ENCODE data around the gene SLC30A2.
A peak's percentile ranks its signal among the peaks of the same experiment; 100 is the strongest.

Gene SLC30A2

DNA sequence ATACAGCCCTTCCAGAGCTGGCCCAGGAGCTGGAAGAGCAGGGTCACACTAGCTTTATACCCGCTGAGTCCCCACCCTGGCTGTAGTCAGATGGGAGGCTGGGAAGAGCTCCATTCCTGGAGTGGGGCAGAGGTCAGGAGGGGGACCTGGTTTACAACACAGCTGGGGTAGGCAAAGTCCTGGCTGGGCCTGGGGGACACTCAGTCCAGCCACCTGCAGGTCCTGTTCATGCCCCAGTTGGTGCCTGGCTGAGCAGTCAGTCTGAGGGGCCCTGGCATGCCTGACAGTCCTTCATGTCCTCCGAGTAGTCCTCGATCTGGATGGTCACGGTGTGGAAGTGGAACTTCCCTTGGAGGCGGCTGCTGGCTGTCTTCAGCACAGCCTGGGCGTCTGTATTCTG lies 7.0 kb downstream of the SLC30A2 start:
- no peak for DNase-seq (ENCODE audit: low read depth in 3 of 3)

DNA sequence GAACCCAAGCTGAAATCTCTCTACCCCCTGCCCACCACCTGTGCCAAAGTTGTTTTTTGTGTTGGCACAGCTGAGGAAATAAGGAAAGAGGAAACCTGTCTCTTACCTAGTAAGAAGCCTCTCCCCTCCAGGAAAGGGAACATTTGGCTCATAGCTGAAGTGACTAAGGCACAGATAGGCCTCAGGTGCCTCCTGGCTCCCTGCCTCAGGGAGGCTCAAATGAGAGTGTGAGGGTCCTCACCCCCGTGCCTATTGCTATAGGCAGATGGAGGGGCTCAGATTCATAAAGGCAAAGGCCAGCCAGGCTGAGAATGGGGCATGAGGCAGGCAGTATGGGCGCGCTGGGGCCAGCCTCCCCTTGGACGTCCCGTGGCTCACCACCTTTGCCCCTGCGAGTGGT lies 7.4 kb downstream of the SLC30A2 start:
- no peak for DNase-seq (ENCODE audit: low read depth in 3 of 3)

DNA sequence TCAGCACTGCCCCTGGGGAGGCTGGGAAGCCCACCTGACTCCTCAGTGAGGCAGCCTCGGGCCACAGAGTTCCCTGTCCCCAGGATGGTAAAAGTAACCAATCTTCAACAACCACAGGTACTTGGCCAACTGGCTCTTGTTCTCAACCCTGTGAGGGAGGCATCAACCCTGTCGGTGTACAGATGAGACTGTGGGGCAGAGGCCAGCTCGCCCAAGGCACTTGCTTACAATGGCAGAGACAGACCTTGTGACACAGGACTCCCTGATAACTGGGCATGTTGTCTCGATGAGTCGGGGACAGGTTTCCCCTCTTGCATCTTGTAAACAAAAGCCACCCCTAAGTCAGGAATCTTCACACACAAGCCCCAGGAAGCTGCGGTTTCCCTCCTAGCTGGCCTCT lies 8.0 kb downstream of the SLC30A2 start:
- DNase-seq (ENCODE audit: low read depth in 3 of 3) = no peak

DNA sequence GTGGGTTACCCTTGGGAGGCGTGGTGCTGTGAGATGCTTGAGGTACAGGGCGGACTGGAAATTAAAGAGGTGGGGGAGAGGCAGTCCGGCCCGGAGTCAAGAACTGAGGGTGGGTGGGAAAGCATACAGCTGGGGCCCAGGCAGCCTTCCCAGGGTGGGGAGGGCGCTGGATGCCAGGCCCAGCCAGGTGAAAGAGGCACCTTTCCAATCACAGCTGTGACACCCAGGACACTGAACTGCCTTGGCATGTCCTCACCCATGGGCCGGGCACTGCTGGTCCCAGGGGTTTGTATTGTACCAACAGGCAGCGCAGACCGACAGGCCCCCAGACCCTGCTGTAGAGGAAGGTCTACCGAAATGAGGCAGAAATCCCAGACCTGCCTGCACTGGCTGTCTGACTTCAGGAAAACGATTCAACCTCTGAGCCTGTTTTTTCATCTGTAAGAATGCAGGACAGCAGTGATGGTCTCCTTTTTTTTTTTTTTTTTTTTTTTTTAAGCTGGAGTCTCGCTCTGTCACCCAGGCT lies 9.1 kb downstream of the SLC30A2 start:
- DNase-seq (ENCODE audit: low read depth in 3 of 3) = no peak

DNA sequence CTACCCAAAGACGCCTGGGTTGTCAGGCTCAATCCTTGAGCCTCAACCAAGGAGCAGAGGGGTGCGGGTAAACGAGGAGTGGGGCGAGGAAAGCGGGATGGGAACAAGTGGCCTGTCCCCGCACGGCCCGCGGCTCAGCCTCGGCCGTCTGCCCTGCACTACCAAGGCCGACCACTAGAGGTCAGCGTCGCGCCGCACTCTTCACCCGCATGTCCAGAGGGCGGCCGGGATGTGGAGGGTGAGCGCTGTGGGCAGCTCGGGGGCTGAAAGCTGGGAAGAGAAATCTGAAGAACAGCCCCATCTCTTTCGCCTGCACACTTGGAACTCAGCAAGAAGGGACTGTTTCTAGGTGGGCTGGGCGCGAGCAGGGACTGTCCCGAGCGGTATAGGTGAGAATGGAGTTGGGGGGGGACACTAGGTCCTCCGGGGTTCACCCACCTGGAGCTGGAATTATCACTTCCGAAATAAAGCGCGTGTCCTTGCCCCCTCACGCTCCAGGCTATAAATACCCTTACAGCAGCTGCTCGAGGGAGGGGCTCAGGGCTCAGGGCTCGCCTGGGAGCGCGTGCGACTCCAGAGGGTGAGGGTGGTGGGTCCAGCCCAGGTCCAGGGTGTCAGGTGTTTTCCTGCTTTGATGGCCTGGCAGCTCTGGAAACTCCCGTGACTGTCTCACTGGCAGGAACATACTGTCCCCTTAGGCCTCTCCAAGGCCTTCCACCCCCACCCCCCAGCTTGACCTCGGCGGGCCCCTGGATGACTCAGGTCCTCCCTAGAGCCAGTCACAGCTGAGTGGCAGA lies 9.8 kb downstream of the SLC30A2 start:
- DNase-seq (ENCODE audit: low read depth in 3 of 3) = peak; percentile 48 to 69 (median 53)

DNA sequence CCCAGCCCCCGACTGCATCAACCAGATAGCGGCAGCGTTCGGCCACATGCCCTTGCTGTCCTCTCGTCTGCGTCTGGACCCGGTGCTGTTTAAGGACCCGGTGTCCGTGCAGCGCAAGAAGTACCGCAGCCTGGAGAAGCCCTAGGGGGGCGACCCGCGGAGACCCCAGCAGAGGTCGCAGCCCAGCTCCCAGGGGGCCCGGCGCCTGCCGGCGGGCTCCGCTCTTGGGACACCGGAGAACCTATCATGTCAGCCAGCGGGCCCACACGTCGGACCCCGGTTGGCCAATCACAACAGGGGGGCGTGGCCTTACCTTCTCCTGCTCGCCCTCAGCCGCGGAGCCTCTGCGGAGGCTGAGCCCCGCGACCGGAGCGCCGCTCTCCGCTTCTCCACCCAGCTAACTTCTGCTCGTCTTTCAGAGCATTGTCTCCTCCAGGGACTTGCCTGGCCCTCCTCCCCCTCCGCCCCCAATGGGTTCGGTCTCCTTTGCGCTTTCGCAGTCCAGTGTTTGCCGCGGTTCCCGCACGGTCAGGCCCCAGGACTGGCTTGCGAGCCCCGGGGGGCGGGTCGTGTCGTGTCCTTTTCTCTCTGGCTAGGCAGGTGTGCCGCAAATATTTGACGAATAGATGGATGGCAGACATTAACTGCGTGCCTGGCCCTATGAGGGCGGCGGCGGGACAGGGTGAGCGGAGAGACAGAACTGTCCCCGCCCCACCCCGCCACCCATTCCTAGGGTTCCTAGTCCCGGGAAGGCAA lies 10.5 kb downstream of the SLC30A2 start:
- peak; percentile 82 to 96 (median 86) for DNase-seq (ENCODE audit: low read depth in 3 of 3)

DNA sequence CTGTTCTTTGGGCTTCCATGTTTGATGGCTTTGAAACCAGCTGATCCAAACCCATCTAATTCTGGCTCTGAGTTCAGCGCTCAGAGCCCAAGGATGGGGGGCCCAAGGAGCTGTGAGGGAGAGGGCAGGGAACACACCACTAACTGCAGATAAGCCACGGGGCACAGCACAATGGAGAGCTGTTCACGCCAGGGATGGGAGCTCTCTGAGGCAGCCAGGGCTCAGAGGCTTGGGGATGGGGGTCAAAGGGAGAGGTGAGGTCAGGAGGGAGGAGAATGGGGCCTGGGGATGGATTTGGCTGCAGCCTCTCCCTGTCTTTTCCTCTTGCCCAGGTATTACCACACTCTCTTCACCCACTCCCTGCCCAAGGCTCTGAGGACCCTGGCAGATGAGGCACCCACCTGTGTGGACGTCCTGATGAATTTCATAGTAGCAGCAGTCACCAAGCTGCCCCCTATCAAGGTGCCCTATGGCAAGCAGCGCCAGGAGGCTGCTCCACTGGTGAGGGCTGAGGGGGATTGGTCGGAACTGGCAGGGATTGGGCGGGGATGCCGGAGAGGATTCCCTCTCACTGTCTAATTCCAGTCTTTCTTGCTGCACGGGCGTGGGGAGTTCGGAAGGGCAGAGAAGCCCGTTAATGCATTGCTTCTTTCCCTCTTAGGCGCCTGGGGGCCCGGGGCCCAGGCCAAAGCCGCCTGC lies 11.3 kb downstream of the SLC30A2 start:
- DNase-seq (ENCODE audit: low read depth in 3 of 3) = no peak

DNA sequence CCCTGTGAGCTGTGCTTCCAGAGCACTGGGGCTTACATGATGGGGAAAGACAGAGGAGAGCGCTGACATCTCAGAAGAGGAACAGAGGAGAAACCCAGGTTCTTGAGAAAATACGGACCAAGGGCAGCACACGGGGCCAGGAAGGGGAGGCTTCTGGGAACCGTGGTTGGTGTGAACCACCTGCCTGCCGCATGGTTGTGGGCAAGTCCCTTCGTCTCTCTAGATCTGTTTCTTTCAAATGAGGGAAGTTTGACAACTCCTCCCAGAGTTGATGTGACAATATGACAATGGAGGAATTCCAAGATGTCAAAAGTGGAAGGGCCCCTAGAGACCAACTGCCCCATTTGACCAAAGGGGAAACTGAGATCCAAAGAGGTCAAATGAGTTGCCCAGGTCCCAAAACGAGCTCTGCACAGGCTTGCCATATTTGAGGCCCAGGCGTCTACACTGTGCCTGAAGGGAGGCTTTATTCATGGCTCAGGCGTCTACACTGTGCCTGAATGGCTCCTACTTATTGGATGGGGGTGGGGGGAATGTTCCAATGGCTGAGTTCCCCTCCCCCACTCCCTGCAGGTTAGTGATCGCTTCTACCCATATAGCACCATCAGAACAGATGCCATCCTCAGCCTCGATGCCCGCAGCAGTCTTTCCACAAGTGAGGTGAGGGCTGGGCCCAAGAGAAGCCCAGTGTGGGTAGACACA lies 13.1 kb downstream of the SLC30A2 start:
- DNase-seq (ENCODE audit: low read depth in 3 of 3) = no peak

DNA sequence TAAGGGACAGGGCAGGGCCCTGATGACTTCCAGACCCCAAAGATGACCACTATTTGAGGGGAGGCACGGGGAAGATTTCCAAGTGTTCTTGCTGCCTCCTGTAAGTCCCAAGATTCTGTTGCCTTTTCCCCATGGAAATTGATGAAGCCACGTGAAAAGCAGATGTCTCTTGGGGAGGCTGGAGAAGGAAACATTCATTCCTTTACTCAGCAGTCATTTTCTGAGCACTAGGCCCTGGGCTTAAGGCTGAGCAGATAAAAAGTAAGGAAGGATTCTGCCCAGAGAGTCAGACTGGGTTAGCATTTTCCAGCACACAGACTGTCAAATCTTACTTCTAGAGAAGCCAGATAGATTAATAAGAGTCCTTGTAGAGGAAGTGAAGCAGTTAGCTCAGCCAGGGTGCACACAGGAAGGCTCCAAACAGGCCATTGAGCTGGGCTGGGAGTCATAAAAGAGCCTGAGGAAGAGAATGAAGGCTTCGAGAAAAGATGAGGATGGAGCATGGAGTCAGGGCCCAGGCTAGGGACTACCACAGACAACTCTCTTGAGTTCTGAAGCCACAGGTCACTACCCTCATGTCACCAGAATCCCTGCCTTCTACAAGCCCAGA lies 14.2 kb downstream of the SLC30A2 start:
- DNase-seq (ENCODE audit: low read depth in 3 of 3) = no peak

DNA sequence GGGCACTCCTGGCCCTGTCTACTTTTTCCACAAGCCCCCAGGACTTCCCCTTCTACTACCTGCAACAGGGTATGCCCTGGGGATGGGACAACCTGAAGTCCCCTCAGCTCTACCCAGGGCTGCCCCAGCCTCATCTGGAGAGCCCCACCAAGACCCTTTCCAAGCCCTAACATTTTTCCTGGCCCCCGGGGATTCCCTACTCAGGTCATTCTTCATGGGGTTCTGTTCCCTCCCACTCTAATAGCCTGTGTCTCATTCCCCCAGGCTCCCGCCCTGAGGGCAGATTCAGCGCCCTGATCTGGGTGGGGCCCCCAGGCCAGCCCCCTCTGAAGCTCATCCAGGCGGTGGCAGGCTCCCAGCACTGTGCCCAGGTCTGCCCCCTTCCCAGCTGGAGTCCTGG lies 14.7 kb downstream of the SLC30A2 start:
- no peak for DNase-seq (ENCODE audit: low read depth in 3 of 3)

DNA sequence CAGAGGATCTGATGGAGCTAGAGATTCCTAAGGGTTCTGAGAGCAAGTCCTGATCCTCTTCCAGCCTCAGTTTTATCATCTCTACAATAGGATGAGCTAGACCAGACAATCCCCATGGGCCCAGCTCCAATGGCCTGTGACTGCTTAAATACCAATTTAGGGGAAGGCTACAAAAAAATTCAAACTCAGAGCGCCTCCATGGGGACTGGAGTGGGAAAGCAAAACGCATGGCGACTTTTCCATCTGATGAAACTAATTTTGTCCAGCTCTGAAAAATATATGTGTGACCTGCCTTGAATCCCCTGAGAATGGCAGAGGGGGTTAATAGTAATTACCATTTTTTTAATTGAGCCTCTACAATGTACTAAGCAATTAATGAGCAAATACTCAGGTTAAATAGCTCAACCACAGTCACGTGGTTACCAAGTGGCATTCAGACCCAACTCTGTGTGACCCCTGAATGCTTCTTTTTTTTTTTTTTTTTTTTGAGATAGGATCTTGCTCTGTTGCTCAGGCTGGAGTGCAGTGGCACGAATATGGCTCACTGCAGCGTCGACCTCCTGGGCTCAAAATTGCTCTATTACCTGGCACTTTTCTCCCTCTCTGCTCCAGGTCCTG lies 15.9 kb downstream of the SLC30A2 start:
- no peak for DNase-seq (ENCODE audit: low read depth in 3 of 3)

DNA sequence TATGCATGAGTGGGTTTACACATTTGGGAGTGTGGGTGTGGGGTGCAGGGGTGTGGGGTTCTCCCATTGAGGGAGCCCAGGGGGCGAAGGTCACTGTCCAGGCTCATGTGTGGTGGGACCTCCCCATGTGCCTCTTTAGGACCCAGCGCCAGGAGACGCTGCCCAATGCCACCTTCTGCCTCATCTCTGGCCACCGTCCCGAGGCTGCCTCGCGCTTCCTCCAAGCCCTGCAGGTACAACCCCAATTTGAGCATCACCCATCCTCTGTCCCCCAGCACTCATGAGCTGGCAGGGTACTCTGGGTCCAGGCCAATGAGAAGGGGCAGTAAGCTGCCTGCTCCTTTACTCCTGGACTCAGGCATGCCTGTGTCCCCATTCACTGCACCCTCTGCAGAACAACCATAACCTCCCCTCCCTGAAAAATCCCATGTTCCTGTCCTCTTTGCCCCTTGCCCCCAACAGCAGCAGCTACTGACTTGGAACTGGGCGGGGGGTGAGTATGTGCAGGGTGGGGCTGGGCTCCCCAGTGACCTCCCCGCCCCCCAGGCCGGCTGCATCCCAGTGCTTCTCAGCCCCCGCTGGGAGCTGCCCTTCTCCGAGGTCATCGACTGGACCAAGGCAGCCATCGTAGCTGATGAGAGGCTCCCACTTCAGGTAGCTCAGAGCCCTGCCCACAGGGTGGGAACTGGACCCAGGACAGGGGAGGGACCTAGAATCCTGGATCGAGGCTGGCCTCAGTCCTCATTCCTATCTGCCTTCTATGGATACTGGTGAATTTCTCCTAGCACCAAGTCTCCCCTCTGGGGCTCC lies 16.7 kb downstream of the SLC30A2 start:
- DNase-seq (ENCODE audit: low read depth in 3 of 3) = no peak

DNA sequence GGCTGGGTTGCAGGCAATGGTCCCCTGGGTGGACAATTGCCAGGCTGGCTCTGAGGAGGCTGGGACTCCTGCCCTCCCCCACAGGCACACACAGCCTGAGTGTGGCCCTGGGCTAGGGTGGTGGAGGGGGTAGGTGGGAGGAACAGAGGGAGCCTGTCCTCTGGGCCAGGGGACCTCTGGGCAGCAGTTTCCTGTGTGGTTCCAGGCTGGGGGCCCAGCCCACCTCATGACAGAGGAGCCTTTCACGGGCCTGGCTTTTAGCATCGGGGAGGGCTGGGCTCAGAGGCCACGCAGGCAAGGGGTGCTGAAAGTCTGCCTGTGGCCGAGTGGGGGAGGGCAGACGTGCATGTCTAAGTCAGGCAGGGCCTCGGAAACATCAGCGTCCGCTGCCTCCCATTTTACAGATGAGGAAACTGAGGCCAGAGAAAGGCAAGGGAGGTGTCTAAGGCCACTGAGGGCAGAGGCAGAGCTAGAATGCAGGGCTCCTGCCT lies 17.4 kb downstream of the SLC30A2 start:
- no peak for DNase-seq (ENCODE audit: low read depth in 3 of 3)

DNA sequence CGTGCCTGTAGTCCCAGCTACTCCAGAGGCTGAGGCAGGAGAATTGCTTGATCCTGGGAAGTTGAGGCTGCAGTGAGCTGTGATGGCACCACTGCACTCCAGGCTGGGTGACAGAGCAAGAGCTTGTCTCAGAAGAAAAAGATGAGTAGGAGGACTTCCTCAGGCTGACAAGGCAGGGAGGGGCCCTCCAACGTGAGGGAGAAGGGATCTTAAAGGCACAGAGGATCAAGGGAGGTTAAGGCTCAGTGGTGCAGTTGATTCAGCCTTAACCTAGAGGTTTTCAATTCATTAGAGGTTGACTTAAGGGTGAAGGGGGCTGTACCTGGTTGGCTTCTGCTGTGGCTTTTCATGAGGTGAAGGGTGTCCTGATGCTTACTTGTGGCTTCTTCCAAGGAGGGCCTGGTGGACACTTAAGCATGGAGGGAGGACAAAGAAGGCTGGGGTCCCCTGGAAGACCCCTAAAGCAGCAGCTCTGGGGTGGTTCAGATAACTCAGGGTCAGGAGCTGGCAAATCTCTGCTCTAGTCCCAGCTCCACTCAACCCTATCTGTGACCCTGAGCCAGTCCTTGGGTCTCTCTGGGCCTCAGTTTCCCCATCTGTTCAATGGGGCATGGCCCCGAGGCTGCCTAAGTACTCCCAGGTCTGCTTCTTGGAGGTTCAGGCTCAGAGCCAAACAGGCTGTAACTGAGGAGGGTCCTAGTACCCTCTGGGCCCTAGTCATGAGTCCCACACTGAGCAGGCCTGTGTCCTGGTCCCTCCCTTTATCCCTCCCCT lies 18.0 kb downstream of the SLC30A2 start:
- DNase-seq (ENCODE audit: low read depth in 3 of 3) = no peak

DNA sequence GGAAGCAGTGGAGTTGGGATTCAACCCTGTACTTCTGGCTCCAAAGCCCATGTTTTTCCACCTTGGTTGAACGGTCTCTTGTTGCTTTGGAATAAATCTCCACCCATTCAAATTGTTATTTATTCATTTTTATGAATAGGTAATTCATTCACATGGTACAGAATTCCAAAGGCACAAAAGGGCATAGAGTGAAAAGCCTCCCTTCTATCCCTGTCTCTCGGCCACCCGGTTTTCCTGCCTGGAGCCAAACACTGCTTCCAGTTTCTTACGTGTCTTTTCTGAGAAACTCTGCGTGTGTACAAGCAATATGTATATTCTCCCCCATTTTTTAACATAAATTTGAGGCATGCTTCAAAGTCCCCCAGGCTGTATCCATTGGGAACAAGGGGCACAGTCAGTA lies 20.4 kb downstream of the SLC30A2 start:
- no peak for DNase-seq (ENCODE audit: low read depth in 3 of 3)

DNA sequence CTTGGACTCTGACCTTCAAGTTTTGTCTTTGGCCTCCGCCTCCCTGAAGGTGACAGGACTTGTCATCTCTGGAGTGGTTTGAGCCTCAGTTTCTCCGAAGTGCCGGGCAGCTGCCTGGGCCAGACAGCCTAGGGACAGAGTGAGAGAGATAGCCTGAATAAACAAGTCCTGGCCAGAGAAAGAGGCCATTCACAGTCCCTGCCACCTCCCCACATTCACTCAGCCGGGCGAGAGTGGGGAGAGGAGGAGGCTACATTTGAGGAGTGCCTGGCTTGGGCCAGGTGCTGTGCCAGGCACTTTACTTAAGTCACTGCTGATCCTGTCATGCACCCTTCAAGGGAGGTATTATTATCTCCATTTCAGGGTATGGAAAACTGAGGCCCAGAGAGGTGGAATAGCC lies 20.9 kb downstream of the SLC30A2 start:
- no peak for DNase-seq (ENCODE audit: low read depth in 3 of 3)

DNA sequence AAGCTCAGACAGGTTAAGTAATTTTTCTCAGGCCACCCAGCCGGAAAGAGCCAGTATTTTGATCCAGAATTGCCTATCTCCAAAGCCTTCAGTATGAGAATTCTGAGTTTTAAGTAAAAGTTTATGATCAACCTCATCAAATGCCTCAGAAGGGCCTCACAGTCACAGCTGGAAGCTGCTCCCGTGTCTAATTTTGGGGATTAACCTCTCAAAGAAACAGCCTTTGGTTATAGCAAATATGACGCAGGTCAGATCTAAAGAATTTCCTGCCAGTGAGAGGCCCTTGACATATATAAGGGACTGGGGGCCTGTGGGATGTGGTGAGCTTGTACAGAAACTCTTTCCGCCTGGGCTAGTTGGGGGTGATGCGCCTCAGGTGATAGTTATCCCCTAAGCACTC lies 22.1 kb downstream of the SLC30A2 start:
- DNase-seq (ENCODE audit: low read depth in 3 of 3) = no peak

DNA sequence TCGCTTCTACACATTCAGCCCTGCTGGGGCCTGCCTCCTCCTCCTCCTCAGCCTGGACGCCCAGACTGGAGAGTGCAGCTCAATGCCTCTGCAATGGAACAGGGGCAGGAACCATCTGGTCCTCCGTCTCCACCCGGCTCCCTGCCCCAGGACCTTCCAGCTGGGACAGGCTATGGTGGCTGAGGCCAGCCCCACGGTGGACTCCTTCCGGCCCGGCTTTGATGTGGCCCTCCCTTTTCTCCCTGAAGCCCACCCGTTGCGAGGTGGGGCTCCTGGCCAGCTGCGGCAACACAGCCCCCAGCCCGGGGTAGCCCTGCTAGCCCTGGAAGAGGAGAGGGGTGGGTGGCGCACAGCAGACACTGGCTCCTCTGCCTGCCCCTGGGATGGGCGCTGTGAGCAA lies 22.9 kb downstream of the SLC30A2 start:
- no peak for DNase-seq (ENCODE audit: low read depth in 3 of 3)

DNA sequence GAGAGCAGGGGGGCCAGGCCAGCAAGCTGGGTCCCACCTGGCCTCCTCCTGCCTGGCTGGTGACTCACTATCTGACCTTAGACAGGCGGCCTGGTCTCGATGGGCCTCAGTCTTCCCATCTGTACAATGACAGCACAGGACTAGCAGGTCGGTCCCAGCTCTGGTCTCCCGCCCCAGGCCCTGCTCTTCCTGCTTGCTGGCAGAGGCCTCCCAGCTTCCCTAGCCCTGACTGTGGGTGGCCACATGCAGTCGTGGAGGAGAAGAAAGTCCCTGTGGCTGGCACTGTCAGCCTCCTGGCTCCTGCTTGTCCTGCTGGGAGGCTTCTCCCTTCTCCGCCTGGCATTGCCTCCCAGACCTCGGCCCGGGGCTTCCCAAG lies 23.5 kb downstream of the SLC30A2 start:
- no peak for DNase-seq (ENCODE audit: low read depth in 3 of 3)
